ENCODE results near the gene MAP1B.

Gene MAP1B

DNA sequence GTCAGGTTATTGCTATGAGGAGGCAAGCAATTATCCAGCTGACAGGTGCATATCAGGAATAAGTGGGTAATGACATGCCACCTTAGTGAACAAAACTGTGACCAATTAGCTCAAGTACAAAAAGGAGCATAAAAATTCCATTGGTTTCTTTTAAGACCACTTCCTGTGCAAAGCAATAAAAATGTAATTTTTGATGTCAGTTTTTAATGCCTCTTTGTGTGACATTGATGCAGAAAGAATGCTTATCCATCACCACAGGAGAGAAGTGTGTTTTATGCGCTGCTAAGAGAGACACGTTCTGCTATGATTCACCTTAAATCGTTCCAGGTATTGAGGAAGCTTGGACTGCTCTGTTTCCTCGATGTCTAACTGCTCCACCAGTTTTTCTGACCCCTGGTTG is 116.1 kb downstream of the MAP1B start:
- DNase-seq (ENCODE audit: low read depth, low spot score): no peak

DNA sequence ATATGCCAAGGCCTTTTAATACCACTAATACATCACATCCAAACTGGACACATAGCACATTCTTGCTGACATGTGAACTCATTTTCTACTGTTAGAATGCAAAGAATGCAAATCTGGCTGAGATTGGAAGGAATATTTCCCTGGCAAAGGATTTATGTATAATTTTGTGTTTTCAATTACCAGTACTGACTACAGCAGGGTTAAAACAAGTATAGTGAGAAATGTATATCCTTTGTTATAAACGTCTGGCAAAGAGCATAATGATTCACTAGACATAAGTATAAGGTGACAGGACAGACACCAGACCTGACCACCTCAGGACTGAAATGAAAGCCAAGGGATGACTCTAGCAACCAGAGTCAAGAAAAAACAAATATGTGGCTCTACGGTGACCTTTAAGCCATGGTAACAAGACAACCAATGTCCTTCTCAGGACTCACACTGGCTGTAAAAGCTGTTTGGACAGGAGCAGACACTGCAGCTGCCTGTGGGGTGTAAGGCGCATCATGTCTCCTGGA is 117.7 kb downstream of the MAP1B start:
- DNase-seq (ENCODE audit: low read depth, low spot score): no peak

DNA sequence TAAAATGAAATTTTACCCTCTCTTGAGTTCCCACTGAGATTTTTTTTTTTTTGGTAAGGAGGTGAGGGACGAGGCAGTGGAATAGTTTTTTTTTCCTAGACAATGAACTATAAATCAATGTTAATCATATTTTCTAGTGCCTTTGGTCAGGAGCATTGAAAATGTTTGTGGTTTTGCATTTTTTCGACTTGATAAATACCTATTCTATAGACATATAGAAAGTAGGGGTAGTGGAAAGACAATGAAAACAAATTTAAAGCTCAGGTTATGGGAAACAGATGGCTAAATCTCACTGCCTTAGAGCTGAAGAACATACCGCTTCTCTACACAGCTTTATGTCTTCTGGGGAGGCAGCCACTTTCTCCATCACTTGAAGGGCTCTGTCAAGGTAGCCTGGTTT is 118.5 kb downstream of the MAP1B start:
- DNase-seq (ENCODE audit: low read depth, low spot score): no peak

DNA sequence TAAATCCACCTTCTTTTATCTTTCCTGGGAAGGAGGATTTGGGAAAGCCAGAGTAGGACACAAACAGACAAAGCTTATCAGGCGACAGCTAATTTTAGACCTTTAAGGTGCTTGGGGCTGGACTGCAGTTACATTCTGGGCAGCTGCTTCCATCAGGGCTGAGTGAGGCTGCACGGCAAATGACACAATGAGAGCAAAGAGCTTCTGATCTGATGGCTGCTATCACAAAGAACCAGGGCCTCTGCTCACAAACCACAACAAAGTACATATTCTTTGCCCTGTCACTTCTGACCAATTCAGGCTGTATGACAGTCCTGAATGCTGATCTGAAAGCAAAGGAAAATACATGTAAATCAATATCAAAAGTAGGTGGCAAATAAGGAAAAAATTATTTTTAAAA is 119.7 kb downstream of the MAP1B start:
- DNase-seq (ENCODE audit: low read depth, low spot score): no peak

DNA sequence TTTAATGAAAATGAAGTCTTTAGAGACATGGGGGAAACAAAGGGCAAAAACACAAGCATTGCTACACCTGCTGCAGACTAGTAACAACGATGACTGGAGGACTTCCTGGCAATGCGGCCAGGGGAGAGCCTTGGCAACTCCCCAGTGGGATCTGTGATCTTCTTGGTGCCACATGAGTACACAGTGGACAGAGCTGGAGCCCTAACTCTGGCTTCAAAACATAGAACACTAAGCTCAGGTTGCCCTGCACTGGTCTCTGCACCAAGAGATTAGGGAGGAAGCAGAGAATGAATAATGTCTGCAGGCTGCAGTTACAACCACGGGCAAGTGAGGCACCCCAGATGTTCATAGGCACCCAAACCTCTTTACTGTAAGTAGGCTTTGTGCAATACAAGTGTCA is 121.7 kb downstream of the MAP1B start:
- no peak for DNase-seq (ENCODE audit: low read depth, low spot score)

DNA sequence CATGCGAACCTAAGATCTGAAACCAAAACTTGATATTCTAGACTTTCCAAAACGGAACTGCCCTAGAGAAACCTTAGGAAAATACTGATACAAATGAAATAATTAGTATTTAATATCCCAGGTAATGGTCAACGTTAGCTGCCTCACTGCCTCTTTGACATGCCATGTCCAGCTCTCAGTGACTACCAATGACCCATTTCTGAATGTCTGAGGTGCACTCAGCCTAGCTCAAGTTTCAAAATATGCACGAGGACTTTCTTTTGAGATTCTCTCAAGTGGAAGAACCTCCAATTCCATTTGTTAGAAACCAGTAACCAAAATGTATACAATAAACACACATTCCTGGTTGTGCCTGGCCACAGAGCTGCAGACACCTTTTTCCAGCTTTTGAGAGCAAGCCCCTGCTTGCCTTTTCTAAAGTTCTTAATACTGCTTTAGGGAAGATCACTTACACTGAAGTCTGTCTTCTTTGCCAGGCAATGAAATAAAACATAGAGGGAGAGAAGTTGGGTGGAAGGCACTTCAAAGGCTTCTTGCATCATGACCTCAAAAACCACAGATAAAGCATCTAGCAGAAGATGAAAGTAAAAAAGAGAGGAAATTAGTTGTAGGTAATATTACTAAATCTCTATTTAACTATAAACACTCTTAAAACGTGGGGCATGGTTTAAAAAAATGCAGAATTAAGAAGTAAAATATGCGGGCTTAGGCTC is 124.9 kb downstream of the MAP1B start:
- no peak for DNase-seq (ENCODE audit: low read depth, low spot score)

DNA sequence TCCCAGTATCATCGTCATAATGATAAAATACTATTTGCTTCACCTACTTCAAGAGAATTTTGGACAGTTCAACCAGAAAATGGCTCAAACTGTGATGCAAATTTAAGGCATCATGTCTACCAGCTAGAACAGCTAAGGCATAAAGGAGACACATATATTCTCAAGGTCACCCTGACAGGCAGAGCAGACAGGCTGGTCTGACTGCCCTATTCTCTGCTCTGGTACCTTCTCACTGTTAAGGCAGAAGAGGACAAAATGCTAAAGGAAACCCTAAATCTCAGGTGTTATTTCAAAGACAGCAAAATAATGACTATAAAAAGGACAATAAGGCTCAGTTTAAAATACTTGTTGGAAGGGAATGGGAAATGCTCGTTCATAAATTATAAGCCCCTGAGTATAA is 125.6 kb downstream of the MAP1B start:
- no peak for DNase-seq (ENCODE audit: low read depth, low spot score)

DNA sequence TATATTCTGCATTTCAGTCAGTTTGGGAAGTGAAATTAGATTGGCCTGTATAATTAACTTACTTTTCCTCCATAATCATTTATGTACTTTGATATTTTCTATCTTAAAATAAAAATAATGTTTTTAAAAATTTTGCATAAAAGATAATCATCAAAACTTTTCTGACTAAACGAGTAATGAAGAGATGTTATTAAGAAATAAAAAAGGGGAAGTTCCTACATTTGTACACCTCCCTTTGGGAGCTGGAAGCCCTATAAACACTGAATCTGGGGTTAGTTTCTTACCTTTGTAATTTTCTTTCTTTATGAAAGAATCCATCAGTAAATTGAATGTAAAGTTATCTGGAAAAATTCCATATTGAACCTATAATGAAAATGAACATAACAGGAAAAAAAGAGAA is 126.6 kb downstream of the MAP1B start:
- no peak for DNase-seq (ENCODE audit: low read depth, low spot score)

DNA sequence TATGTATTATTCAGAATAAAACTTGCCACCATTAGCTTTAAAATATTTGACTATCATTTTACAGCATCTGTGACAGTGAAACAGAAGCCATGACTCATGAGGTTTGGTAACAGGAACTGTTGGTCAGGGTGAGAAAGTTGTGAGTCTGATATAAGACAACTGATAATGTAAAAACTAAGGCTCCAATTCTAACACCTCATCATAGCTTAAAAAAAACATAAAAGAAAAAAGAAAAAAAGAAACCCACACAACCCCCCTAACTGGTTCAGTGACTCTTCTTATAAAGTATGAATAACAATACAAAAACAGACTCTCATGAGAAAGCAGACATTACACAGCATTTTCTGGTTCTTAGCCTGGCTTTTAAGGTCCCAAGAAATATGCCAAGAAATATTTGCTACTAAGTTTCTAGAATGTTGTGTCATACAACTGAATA is 127.0 kb downstream of the MAP1B start:
- no peak for DNase-seq (ENCODE audit: low read depth, low spot score)

DNA sequence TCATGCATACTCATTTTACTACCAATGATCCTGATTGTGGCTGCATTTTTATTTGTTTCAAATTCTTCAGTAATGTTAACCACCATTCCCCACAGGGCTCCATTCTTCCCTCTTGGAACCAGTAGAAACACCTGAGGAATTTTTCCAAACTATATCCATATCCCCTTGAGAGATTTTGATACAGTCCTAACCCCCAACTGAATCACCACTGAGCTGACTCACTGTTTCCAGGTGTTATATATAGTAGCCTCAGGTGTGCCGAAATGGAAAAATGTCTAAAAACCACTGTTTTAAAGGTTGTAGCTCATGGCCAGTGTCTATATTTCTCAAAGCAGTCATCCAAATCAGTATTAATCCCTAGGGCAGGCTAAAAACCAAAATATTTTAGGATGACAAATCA is 127.6 kb downstream of the MAP1B start:
- DNase-seq (ENCODE audit: low read depth, low spot score): no peak

DNA sequence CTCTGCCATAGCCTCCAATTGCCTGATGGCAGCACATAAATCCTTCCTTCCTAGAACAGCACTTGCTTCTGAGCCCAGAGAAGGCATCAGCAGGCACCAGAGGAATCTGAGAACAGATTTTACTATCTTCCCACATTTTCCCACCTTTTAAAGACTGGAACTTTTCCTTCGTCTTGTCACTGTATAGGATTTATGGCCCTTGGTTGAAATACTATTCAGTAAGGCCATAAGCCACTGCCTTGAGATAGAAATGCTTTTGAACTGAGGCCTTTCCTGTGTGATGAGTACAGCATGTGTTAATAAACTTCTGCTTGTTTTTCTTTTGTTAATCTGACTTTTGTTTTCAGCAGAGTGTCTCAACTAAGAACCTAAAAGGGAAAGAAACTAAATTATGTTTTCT is 128.4 kb downstream of the MAP1B start:
- no peak for DNase-seq (ENCODE audit: low read depth, low spot score)

DNA sequence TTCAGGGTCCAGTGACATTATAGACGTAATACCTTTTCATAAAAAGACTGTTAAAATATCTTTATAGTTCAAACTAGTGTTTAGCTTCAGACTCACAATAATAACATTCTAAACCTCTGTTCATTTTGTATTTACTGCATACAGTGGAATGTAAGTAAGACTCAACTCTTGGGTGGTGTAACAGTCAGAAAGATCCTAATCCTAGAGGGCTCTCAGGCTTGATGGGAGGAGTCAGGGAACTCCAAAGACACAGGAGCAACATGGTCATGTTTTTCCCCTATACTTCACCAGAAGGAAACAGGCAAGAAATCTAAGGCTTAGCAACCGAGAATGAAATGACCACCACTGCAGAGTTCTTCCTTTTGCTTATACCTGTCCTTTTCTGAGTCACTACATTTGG is 130.1 kb downstream of the MAP1B start:
- no peak for DNase-seq (ENCODE audit: low read depth, low spot score)

DNA sequence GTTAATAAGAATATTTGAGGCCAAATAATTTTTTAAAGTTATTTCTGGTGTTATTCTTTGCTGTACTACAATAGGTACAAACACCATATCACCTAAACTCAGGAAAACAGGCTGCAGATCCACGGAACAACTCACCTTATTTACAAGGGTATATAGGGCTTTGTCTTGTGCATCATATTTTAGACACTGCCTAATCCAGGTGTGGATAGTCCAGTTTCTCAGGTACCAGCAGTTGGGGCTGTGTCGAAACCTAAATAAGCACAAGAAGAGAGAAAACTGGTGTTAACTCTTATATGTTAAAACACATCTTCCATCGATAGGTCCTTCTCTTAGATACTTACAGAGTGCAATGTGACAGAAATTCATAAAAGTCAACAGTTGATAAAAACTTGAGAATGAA is 130.6 kb downstream of the MAP1B start:
- DNase-seq (ENCODE audit: low read depth, low spot score): no peak

DNA sequence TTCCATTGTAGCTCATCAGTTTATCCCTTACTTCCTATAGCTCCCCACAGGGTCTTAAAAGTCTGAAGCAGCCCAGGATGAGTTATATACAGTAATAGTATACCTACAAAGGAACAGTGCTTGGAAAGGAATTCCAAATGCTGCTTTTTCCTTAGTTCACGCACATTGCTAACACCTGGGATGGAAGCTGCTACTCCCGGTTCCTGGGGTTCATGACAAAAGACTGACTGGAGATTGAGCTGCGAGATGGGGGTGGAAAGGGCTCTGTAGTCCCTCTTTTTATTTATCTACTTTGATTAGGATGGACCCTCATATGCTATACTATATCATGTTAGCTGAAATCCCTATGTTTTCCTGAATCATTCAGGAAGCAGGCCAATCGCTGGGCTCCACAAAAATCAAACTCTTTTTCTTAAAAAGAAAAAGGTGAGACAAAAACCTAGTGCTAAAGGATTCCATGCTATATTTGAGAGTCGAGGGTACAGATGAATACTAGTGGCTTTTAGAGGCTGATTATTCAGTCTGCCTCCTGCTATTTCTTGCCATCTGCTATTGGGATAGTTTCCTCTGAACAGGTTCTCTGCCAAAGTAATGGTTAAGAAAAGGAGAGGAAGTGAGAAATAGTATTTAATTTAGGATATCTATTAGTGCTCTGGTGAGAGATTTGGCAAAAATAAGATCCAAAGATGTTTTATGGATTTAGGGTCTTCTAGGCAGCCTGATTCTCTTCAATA is 131.6 kb downstream of the MAP1B start:
- DNase-seq (ENCODE audit: low read depth, low spot score): no peak

DNA sequence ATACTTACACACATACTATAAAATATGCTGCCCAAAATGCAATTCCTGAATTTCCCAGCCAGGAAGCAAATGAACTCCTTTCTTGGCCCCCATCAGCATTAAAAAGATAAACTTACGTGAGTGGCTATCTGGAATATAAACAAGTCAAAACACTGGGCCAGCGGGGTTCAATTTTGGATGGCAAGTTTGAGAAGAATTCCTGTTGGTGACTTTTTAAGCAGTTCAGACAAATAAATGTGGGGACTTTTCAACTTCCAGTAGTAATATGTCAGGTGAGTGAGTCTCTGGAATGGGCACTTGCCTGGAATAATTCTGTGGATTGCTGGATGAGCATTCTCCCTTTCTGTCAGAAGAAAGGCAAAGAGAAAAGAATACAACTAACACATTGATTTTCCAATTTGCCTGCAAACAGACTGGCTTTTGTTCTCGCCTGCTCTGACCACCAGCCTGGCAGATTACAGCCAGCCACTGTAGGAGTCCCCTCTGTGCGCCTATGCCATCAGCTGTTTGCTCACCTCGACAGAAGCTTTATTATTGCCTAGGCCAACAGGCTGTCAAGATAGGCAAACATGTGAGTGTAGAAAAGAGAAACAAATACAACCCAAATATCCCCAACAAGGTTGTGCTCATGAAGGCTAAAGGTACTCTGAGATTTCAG is 134.2 kb downstream of the MAP1B start:
- DNase-seq (ENCODE audit: low read depth, low spot score): no peak

DNA sequence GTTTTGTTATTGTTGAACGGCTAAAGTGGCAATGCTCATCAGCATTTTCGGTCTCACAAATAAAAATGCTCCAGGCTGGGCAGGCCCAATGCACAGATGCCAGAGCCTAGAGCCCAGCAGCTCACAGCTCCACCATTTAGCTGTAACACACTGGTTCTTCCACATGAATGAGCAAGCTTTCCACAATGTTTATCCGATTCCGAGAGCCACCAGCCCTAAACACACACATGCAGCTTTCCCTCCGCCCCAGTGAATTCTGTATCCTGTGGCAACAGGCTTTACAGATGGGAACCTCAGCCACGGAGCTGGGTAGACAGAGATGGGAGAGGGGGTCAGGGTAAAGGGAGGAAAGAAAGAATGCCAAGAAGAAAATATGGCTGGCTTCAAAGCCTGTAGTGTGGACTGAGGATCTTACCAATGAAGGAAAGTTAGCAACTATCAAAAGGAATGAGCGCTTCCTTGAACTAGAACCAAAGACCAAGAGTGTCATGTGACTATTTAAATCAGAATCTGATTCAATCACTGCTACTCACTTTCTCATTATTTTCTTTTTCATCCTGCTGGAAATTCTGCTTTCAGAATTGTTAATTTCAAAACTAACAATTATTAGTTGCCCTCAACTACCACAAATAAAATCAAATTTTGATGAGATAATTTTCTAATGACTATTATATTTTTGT is 135.7 kb downstream of the MAP1B start:
- no peak for DNase-seq (ENCODE audit: low read depth, low spot score)

DNA sequence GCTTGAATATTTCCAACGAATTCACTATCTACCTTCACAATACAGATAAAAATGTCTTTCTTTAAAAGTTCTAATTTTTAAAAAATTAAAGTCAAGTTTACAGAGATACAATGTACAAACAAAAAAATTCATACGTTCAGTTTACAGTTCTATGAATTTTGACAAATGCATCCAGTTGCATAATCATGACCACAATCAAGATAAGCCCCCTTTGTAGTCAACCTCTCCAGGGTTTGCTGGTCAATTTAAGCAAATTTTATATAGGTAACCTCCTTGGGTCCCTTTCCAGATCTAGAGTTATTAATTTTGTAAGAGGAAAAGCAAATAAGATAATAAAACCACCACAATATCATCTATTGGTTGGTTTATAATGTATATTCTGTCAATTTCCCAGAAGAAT is 136.4 kb downstream of the MAP1B start:
- DNase-seq (ENCODE audit: low read depth, low spot score): no peak

DNA sequence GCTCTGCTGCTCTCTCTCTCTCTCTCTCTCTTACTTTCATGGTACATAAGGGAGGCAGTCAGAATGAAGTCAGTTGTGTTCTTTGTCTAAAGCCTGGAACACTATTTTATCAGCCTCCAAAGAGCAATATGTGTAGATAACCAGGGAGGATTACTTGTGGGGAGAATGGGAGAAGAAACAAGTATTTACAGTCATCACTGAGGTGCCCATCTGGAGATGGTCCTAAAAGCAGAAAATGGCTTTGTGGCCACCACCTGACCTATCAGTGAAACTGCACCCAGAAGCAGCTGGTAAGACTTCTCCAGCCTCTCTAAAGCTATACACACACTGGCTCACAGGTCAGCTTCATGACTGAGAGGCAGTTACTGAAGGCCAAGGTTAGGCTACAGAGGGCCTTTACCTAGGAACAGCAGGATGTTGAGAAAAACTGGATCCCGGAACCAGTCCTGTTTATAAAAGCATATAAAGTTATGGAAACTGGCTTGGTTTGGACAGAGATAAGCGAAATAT is 137.6 kb downstream of the MAP1B start:
- DNase-seq (ENCODE audit: low read depth, low spot score): no peak

DNA sequence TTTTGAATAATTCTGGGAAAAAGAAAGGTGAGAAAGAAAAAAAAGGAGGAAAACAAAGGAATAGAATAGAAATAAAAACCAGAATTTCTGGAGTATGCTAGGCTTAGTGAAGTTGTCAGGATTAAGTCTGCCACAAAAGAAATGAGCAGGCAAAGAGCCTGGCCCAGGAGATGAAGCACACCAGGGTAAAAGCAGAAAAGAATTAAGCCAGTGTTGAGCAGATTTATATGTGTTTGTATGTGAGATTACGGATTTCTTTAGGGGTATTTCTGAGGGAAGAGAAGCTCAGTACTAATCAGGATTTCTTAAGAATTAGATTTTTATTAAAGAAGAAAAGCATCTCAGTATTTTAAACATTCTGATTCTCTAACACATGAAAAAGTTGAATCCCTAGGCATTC is 138.3 kb downstream of the MAP1B start:
- DNase-seq (ENCODE audit: low read depth, low spot score): no peak

DNA sequence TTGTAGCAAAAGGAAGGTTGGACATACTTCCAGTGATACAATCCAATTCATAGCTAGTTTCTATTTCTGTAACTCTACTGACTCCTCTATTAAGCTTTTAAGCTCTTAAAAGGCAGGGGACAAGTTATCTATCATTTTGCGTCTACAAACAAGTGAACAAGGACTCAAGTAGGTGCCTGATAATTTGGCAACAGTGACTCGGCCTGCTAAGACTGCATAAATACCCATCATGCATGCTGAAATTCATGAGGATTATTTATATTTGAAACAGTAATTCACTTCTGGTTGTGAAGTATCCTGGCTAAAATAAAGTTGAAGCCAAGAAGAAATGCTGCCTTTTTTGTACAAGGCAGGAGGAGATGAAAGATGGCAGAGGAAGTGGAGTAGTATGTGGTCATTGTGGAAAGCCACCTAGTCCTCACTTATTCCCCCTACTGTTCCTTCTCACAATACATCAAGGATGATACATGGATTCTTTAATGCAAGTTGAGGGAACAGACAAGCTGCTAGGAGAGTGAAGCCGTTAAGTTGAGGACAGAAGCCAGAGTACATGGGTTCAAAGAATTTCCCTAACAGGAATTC is 138.8 kb downstream of the MAP1B start:
- DNase-seq (ENCODE audit: low read depth, low spot score): no peak

DNA sequence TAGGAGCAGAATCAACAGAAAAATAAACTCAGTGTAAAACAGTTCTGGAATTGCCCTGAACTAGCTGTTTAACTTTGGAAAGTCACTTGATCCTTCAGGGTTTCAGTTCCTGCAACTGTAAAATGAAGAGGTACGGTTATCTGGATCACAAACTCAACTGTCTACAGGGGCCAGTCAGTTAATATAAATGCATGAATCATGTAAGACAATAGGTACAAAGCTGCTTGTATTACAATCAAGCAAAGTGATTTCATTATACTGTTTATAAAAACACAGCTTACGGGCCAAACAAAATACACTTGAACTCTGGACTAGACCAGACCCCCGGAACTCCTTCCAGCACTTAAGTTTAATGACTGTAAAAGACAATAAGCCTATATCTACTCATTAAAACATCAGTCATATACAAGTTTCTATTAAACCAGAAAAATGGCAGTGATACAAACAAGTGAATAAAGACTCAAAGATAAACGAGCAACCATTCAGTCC is 139.7 kb downstream of the MAP1B start:
- no peak for DNase-seq (ENCODE audit: low read depth, low spot score)
